Measurements from ENCODE around the gene PDE7B. TPM values are rescaled to one million over a fixed set of nuclear protein-coding genes. Genes with fewer than 3 reads are reported as not detected.

Gene PDE7B
- total RNA-seq, 2 donors from 2014 or later, result 0.04 TPM; not detected in 1

DNA sequence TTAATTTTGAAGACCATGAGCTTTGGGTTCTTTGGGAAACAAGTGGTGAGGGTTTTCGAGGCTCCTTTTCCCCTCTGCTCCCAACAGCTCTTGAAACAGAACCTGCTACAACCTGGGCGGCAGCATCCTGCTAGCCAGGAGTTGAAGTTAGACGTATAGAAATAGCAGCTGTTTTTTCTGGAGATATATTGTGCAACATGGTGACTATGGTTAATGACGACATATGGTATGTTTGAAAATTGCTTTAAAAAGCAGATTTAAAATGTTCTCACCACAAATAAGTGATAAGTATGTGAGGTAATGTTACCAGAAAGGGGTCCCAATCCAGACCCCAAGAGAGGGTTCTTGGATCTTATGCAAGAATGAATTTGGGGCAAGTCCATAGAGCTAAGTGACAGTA lies 138.9 kb downstream of the PDE7B start:
- no peaks in the 10 kb centered on the region for H3K36me3 Mint-ChIP-seq (ENCODE audit: low read depth)
- H3K9me3 Mint-ChIP-seq, result peaks cover 3% of the 10 kb centered on the region
- H3K27me3 Mint-ChIP-seq, result peaks cover 17% of the 10 kb centered on the region
- no peak overlapping the region for H3K27ac Mint-ChIP-seq
- no peak overlapping the region for H3K4me3 Mint-ChIP-seq
- no peak for ATAC-seq (replicated peaks)
- H3K4me1 Mint-ChIP-seq, result no peaks in the 10 kb centered on the region

DNA sequence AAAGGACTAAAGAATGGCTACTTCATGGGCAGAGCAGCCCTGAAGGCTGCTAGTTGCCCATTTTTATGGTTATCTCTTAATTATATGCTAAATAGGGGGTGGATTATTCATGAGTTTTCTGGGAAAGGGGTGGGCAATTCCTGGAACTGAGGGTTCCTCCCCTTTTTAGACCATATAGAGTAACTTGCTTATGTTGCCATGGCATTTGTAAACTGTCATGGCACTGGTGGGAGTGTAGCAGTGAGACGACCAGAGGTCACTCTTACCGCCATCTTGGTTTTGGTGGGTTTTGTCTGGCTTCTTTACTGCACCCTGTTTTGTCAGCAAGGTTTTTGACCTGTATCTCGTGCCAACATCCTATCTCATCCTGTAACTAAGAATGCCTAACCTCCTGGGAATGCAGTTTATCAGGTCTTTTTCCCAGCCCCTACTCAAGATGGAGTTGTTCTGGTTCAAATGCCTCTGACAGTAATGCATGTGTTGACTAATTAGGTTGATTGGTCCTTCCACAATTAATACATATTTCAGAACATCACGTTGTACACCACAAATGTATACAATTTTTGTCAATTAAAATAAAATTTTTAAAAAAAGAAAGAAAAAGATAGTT lies 139.5 kb downstream of the PDE7B start:
- ATAC-seq (replicated peaks), result no peak
- Mint-ChIP-seq H3K27ac (no peak overlapping the region), H3K36me3 (ENCODE audit: low read depth) (no peaks in the 10 kb centered on the region), H3K4me1 (no peaks in the 10 kb centered on the region), H3K4me3 (no peak overlapping the region), H3K9me3 (peaks cover 3% of the 10 kb centered on the region), H3K27me3 (peaks cover 18% of the 10 kb centered on the region)

DNA sequence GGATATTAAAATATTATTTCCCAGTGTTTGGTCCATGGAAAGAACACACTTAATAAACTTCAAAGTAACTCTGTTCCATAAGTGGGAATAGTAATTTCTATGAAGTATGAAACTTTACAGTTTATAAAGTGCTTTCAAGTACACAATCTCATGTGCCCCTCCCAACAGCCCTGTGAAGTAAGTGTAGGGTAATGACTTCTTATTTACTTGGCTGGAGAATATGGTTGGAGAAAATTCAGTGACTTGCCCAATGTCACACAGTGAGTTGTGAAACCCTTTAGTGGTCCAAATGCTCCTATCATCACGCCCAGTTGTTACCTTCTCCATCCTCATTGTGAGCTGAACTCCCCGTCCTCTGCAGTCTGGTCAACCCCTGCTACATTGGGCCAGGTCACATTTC lies 141.2 kb downstream of the PDE7B start:
- peaks cover 3% of the 10 kb centered on the region for H3K9me3 Mint-ChIP-seq
- H3K27ac Mint-ChIP-seq, result no peak overlapping the region
- H3K36me3 Mint-ChIP-seq (ENCODE audit: low read depth), result no peaks in the 10 kb centered on the region
- H3K4me3 Mint-ChIP-seq, result no peak overlapping the region
- no peaks in the 10 kb centered on the region for H3K4me1 Mint-ChIP-seq
- no peak for ATAC-seq (replicated peaks)
- peaks cover 18% of the 10 kb centered on the region for H3K27me3 Mint-ChIP-seq

DNA sequence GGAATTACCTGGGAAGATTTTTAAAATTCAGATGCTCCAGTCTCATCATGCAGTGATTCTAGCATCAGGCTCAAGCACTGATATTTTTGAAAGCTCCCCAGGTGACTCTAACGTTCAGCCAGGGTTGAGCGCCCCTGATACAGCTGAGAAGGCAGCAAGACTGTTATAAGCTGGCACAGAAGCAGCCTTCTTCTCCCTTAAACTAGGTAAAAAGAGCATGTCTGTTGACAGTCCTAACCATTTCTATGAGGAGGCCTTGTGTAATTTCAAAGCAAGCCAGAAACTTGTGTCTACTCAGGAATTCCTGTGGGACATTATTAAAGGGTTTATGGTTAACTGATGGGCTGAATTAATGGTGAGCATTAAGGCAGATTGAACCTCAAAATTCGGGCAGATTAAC lies 141.9 kb downstream of the PDE7B start:
- Mint-ChIP-seq H3K36me3 (ENCODE audit: low read depth) (no peaks in the 10 kb centered on the region), H3K27me3 (peaks cover 18% of the 10 kb centered on the region), H3K4me3 (no peak overlapping the region), H3K4me1 (no peaks in the 10 kb centered on the region), H3K9me3 (peaks cover 3% of the 10 kb centered on the region), H3K27ac (no peak overlapping the region)
- ATAC-seq (replicated peaks), result no peak

DNA sequence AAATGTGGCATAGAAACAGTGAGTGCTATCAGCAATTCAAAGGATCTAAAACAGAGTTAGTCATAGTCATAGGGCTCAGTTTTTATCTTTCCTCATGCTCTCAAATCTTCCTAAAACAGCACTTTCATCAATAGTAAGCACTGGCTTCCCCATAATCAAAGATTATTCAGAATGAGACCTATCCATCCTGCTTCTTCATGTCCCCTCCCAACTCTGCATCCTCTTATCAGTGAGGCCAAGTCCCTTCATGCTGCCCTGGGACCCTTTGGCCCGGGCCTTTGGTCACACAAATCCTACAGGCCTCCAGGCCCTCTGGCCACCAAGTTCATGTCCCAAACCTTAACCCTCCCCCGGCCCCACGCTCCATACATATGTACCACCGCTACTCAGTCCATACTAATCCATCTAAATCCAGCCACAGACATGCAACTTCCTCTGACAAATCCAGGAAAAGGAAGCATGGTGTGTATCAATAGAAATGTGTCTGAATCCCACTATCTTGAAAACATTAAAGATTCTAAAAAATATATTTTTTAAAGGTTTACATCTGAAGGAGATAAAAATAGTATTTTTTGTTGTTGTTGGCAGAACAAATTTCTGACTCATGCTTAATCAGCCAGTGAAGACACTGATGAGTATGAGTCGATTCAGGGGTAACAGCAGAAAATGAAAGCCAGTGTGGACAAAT lies 143.5 kb downstream of the PDE7B start:
- Mint-ChIP-seq H3K4me3 (no peak overlapping the region), H3K36me3 (ENCODE audit: low read depth) (no peaks in the 10 kb centered on the region), H3K27ac (no peak overlapping the region), H3K4me1 (no peaks in the 10 kb centered on the region), H3K9me3 (peaks cover 7% of the 10 kb centered on the region), H3K27me3 (peaks cover 13% of the 10 kb centered on the region)
- no peak for ATAC-seq (replicated peaks)

DNA sequence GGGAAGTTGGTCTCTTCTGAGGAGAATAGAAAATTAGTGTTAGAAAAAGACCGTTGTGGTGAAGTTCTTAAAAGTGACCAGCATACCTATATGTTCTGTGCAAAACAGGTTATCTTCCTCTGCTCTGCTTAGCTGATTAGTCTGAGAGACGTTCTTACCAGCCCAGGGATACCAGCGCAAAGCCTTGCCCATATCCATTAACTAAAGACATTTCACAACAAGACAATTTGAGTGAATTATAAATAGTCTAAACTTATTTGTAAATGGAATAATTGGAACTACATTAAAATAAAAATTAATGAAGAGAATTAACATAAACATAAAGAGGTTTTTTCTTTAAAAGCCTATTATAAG lies 144.0 kb downstream of the PDE7B start:
- Mint-ChIP-seq H3K4me3 (no peak overlapping the region), H3K4me1 (no peaks in the 10 kb centered on the region), H3K36me3 (ENCODE audit: low read depth) (no peaks in the 10 kb centered on the region), H3K27ac (no peak overlapping the region), H3K27me3 (peaks cover 13% of the 10 kb centered on the region), H3K9me3 (peaks cover 5% of the 10 kb centered on the region)
- ATAC-seq (replicated peaks), result no peak

DNA sequence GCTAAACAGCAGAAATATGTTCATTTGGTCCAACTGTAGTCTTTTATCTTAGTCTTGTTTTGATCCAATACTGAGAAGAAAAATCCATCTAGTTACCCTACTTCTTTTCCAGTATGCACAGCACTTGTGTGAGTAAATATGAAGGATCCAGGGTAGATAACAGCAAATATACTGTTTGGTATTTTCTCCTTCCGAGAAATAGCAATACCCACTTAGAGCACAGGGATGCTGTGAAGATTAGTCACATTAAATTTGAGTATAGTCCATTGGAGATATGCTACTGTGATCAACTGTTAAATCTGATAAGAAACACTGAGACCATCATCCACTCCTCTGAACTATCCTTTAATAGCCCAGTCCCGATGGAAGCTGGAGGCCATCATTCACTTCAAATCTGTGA lies 145.2 kb downstream of the PDE7B start:
- no peak overlapping the region for H3K27ac Mint-ChIP-seq
- H3K9me3 Mint-ChIP-seq, result peaks cover 4% of the 10 kb centered on the region
- peaks cover 13% of the 10 kb centered on the region for H3K27me3 Mint-ChIP-seq
- no peaks in the 10 kb centered on the region for H3K36me3 Mint-ChIP-seq (ENCODE audit: low read depth)
- ATAC-seq (replicated peaks), result no peak
- no peak overlapping the region for H3K4me3 Mint-ChIP-seq
- no peaks in the 10 kb centered on the region for H3K4me1 Mint-ChIP-seq

DNA sequence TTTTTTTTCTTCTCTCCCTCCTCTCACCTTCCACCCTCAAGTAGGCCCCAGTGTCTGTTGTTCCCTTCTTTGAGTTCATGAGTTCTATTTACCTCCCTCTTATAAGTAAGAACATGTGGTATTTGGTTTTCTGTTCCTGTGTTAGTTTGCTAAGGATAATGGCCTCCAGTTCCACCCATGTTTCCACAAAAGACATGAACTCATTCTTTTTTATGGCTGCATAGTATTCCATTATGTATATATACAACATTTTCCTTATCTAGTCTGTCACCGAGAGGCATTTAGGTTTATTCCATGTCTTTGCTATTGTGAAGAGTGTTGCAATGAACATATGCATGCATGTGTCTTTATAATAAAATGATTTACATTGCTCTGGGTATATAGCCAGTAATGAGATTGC lies 147.9 kb downstream of the PDE7B start:
- Mint-ChIP-seq H3K27me3 (peaks cover 9% of the 10 kb centered on the region), H3K4me3 (no peak overlapping the region), H3K27ac (no peak overlapping the region), H3K4me1 (no peaks in the 10 kb centered on the region), H3K36me3 (ENCODE audit: low read depth) (no peaks in the 10 kb centered on the region), H3K9me3 (peaks cover 4% of the 10 kb centered on the region)
- ATAC-seq (replicated peaks), result no peak

DNA sequence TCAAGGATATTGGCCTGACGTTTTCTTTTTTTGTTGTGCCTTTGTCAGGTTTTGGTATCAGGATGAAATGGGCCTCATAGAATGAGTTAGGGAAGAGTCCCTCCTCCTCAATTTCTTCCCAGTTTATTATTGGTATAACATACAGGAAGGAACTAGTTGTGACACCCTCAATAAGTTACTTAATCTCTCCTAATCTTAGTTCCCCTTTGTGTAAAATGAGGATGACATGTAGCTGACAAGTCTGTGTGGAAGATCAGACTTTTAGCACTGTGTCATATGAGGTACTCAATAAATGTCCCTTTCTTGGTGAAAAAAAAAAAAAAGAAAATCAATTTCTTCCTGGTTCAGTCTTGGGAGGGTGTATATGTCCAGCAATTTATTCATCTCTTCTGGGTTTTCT lies 155.8 kb downstream of the PDE7B start:
- no peak overlapping the region for H3K27ac Mint-ChIP-seq
- peaks cover 13% of the 10 kb centered on the region for H3K27me3 Mint-ChIP-seq
- no peak for ATAC-seq (replicated peaks)
- peaks cover 5% of the 10 kb centered on the region for H3K9me3 Mint-ChIP-seq
- no peaks in the 10 kb centered on the region for H3K36me3 Mint-ChIP-seq (ENCODE audit: low read depth)
- H3K4me3 Mint-ChIP-seq, result no peak overlapping the region
- H3K4me1 Mint-ChIP-seq, result no peaks in the 10 kb centered on the region

DNA sequence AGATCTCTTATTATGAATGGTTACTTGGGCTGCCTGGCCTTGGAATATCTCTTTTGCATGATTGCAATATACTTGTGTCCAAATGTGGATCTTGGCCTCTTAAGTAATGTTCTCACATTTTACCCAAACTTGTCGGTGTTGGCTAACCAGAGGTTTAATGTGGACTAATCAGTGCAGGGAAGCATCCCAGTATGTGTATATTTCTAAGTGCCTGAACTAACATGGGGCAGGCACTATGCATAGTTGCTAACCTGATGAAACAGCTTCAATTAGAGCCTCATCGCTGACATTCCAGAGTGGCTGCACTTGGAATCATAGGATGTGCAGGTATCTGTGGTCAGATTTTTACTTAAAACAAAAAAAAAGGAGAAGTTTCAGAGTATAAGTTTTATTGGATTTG lies 160.0 kb downstream of the PDE7B start:
- Mint-ChIP-seq H3K4me3 (no peak overlapping the region), H3K9me3 (peaks cover 5% of the 10 kb centered on the region), H3K4me1 (no peaks in the 10 kb centered on the region), H3K27ac (no peak overlapping the region), H3K36me3 (ENCODE audit: low read depth) (no peaks in the 10 kb centered on the region), H3K27me3 (peaks cover 15% of the 10 kb centered on the region)
- ATAC-seq (replicated peaks), result no peak

DNA sequence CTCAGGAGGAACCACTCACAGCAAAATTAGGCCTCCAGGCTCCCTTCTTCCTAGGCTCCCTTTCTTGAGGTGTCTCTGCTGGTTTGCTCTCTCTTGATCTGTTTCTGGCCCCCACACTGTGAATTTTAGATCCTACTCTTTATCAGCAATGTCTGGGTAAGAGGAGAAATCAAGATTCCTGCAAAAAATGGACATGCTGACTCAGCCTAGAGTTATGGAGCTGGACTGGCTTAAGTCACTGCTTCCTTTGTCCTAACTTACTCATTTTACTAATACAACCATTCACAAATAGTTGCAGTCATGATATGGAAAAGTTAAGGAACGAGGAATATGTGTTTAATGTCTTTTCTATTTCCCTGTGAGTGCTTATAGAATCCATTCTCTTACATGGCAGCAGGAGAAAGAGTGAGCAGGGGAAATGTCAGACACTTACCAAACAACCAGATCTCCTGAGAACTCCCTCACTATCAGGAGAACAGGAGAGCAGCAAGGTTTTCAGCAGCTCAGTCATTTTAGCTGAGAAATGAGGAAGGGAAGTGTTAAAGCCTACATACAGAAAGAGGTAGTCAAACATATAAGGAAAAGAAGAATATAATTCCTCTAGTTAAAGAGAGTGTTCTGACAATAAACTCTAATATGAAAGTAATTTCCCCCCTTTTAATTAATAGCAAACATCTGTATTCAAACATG lies 160.8 kb downstream of the PDE7B start:
- Mint-ChIP-seq H3K27me3 (peaks cover 15% of the 10 kb centered on the region), H3K27ac (no peak overlapping the region), H3K36me3 (ENCODE audit: low read depth) (no peaks in the 10 kb centered on the region), H3K9me3 (peaks cover 5% of the 10 kb centered on the region), H3K4me1 (no peaks in the 10 kb centered on the region), H3K4me3 (no peak overlapping the region)
- ATAC-seq (replicated peaks), result no peak

DNA sequence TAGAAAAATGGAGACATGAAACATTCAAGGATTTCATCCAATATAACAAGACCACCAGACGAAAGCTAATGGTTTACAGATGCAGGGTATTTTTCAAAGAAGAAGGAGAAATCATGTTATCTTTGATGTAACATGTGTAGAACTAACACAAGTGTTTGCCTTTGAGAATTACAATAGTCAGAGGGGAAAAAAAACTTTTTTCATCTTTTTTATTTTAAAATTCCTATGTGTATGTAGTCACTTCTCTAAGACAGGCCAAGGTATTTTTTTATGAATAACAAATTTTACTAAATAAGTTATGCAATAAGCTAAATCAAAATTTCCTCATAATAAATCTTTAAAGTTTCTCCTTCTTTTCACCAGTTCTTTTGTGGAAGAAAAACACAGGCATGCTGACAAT lies 161.4 kb downstream of the PDE7B start:
- no peaks in the 10 kb centered on the region for H3K4me1 Mint-ChIP-seq
- peaks cover 5% of the 10 kb centered on the region for H3K9me3 Mint-ChIP-seq
- no peak overlapping the region for H3K4me3 Mint-ChIP-seq
- H3K27me3 Mint-ChIP-seq, result peaks cover 15% of the 10 kb centered on the region
- no peak overlapping the region for H3K27ac Mint-ChIP-seq
- ATAC-seq (replicated peaks), result no peak
- no peaks in the 10 kb centered on the region for H3K36me3 Mint-ChIP-seq (ENCODE audit: low read depth)

DNA sequence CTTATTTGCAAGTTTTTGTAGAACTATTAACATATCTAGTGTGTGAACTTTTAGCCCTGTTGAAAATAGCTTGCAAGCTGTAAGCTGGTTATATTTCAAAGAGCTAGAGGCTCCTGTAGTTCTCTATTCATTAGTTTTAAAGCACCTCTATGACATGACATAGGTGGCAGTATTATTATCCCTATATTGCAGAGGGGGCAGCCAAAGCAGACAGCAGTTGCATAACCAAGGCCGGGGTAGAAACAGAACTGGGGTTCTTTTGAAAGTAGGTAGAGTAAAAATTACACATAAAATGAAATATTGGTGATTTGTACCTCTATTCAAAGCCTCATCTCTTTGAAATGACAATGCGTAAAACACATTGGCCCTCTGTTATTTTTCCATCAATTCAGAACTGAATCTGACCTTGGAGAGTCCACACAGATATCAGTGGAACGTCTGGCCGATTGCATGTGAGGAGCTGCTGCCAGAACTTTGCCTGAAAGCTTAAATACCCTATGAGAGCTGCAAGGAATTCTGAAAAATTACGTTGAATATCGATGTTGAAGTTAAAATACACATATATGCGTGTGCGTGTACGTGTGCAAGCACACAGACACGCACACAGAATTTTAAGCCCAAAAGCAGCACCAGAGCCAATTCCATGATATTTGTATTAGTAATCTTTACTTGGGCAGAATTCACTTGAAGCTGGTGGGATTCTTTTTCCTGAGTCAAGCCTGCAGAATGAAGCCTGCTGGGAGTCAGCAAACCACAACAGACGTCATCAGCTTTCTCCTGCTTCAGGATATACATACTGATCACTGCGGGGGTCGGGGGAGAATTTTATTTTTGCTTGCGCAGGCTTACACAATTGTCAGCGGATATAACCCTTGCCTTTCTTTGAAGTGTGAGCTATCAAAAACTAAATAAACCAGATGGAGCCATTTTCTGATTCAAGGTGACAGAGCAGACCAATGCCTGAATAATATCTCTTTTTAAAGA lies 163.2 kb downstream of the PDE7B start:
- Mint-ChIP-seq H3K4me1 (no peaks in the 10 kb centered on the region), H3K9me3 (peaks cover 3% of the 10 kb centered on the region), H3K27me3 (peaks cover 18% of the 10 kb centered on the region), H3K4me3 (no peak overlapping the region), H3K27ac (no peak overlapping the region), H3K36me3 (ENCODE audit: low read depth) (no peaks in the 10 kb centered on the region)
- no peak for ATAC-seq (replicated peaks)

DNA sequence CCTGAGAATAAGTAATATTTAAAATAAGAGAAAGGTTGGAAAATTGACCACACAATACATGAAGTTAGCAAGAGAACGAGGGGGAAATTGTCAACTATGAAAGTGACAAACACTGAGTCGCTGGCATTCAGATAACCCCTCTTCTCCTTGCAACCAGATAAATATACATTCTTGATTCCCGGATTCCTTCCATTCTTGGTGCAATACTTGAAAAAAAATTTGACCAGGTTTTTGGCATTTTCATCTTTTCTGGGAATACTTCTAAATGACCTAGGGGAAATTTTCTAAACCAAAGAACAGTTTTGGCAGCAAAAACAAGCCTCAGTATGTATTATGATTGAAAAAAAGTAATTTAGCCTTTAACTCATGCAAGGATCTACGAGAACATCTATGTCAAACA lies 164.0 kb downstream of the PDE7B start:
- H3K27ac Mint-ChIP-seq, result no peak overlapping the region
- ATAC-seq (replicated peaks), result no peak
- H3K36me3 Mint-ChIP-seq (ENCODE audit: low read depth), result no peaks in the 10 kb centered on the region
- peaks cover 18% of the 10 kb centered on the region for H3K27me3 Mint-ChIP-seq
- no peak overlapping the region for H3K4me3 Mint-ChIP-seq
- no peaks in the 10 kb centered on the region for H3K4me1 Mint-ChIP-seq
- H3K9me3 Mint-ChIP-seq, result no peaks in the 10 kb centered on the region

Measured in activated T-helper 17 cell treated with anti-CD3 and anti-CD28 coated beads, Interleukin-2, amount 50 U/mL, for 72 hours (primary cell).